ENCODE measurements around the gene NINJ2.

NINJ2 gene

DNA sequence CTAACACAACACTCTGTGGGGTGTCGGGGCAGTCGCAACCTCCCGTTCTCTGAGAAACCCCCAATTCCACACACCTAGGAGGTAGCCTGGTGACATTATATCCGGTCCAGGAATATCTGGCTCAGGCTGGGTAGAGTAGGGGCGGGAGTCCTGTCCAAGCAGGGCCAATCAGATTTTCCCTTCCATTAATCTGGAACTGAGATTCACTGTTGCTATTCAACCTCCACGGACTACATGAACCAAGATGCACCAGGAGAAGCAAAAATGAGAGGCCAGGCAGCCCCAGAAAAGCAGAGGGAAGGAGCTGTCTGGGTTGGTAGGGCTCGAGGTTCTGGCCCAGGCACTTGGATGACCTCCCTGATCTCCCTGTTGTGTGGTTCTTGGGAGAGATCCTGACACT is 51.0 kb downstream of the NINJ2 start:
- no peak for DNase-seq

DNA sequence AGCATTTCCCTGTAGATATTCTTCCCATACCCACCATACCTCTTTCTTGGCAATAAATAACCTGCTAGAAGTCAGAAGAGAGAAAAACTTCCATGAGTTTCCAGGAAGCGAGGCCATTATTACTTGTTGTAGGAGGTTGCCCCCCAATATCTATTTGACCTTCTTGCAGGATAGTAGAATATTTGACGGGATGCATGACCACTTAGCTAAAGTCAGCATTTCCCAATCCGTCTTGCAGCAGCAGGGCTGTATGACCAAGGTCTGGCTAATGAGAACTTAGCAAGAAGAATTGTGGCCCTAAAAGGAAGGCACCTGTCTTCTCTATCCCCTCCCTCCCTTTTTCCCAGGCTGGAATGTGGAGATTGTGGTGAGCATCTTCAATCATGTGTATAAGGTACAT is 51.5 kb downstream of the NINJ2 start:
- DNase-seq: no peak

DNA sequence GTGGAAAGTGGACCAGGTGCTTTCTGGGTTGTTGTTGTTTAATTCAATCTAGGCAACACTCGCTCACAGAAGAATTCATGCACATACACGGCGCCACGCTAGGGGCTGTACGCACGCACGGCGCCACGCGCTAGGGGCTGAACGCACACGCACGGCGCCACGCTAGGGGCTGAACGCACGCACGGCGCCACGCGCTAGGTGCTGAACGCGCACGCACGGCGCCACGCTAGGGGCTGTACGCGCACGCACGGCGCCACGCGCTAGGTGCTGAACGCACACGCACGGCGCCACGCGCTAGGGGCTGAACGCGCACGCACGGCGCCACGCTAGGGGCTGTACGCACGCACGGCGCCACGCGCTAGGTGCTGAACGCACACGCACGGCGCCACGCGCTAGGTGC is 54.3 kb downstream of the NINJ2 start:
- no peak for DNase-seq

DNA sequence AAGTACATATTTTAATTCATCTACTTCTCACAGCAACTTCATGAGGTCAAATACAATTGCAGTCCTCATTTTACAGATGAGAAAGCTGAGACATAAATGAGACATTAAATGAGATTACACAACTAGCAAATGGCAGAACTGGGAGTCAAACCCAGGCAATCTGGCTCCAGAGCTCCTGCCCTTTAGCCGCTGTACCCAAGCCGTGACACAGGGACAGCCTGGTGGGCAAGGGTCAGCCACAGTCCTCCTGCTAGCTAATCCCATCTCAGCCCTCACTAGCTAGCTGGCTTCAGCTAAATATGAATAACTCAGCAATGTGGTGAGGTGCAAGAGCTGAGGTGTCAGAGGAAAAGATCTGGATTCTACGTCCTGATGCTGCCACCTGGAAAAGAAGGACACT is 54.8 kb downstream of the NINJ2 start:
- DNase-seq: no peak

DNA sequence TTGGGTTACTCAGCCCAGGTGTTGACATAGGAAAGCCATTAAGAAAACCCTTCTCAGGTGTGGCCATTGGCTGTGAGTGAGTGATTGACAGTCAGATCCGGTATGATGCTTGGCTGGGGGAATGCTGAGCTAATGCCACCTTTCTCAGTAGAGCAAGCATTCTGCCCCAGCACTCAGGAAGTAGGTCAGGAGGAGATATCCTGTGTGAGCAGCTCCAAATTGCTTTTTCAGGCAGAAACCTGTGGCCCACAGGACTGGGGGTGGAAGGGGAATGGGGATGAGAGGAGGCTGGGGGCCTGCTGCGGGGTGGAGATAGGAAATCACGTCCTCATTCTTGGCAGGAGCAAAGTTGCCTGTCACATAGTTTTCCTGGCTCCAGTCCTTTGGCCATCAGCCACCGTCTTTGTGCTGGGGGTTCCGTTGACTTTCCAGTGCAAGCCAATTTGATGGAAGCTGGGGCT is 55.7 kb downstream of the NINJ2 start:
- no peak for DNase-seq

DNA sequence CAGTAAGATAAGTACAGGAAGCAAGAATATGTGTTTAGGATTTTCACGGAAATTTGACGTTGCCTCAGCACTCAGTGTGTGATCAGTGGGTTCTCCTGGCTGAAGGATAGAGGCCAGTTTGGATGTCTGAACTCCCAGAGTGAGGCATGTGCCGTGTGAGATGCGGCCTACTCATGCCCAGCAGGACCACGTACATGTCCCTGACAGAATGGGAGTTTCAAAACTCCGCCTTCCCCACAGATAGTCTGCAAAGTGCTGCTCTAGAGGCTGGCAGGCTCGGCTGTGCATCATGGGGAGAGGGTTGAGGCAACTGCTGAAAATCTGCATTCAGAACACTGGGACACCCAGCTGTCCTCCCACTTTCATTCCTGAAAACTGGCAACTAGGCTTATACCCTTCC is 58.3 kb downstream of the NINJ2 start:
- DNase-seq: no peak

DNA sequence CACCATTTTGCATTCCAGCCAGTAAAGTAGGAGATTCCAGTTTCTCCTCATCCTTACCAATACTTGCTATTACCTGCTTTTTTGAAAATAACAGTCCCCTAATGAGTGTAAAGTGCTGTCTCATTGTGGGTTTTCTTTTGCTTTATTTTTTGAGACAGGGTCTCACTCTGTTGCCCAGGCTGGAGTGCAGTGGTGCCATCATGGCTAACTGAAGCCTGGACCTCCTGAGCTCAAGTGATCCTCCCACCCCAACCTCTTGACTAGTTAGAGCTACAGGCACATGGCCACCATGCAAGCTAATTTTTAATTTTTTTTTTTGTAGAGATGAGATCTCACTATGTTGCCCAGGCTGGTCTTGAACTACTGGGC is 60.6 kb downstream of the NINJ2 start:
- DNase-seq: no peak

DNA sequence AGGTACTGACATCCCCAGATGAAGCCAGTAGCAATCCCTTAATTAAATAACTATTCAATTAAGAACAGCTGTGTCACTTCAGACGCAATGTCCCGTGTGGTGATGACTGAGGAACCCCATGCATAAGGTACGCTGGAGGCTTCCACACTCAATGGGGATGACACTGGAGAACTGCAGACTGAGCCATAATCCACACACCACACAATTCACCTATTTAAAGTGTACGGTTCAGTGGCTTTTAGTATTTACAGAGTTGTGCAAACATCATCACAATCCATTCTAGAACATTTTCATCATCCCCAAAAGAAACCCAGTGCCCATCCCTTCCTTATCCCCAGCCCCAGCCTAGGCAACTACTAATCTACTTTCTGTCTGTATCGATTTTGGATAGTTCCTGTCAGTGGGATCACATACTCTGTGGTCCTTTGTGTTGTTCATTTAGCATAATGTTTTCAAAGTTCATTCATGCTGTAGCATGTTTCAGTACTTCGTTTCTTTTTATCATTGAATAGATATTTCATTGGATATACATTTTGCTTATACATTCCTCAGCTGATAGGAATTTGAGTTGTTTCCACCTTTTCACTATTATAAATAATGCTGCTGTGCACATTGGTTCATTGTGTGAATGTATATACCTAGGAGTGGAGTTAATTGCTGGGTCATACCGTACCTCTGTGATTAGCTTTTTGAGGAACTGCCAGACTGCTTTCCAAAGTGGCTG is 61.1 kb downstream of the NINJ2 start:
- DNase-seq: no peak

DNA sequence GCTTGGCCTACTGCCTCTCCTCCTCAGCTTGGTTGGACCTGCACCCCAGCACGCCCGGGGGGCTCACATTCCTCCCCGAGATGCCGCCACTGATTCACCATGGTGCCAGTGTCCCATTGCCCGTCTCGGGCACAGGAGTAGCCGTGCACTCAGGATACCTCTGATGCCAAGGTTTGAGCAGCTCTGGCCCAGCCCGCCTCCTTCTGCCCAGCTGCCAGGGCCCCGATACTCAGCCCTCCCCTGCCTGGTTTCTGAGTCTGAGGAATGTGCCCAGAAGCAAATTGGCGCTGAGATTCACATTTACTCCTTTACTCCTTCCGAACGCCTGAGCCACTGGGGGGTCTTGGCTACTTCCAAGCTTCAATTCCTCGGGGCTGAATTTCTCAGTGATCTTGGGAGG is 63.5 kb downstream of the NINJ2 start:
- DNase-seq: no peak

DNA sequence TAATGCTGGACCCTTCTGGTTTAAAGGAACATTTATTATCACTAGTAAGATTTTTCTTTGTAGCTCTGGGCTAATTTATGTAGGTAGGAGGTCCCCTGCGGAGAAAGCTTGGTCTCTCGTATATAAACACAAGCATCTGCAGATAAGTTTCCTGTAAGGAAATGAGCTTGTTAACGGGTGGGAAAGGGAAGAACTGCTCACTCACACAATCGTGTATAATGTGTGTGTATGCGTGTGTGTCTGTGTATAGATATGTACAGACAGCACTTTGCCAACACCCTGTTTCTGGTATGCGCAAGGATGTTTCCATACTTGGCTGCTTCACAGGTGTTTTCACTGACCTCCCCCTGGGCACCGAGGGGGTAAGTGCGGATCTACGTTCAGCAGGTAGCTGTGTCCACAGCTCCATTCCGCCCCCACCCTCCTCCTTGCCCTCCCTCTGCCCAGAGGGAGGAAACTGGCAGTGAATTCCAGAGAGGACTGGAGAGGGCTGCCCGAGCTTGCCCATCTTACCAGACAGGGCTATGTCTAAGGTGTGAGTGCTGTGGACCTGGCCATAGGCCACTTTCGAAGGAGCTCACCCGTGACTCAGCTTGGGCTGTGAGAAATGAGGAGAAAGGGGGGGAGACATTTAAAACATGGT is 65.2 kb downstream of the NINJ2 start:
- DNase-seq: no peak

DNA sequence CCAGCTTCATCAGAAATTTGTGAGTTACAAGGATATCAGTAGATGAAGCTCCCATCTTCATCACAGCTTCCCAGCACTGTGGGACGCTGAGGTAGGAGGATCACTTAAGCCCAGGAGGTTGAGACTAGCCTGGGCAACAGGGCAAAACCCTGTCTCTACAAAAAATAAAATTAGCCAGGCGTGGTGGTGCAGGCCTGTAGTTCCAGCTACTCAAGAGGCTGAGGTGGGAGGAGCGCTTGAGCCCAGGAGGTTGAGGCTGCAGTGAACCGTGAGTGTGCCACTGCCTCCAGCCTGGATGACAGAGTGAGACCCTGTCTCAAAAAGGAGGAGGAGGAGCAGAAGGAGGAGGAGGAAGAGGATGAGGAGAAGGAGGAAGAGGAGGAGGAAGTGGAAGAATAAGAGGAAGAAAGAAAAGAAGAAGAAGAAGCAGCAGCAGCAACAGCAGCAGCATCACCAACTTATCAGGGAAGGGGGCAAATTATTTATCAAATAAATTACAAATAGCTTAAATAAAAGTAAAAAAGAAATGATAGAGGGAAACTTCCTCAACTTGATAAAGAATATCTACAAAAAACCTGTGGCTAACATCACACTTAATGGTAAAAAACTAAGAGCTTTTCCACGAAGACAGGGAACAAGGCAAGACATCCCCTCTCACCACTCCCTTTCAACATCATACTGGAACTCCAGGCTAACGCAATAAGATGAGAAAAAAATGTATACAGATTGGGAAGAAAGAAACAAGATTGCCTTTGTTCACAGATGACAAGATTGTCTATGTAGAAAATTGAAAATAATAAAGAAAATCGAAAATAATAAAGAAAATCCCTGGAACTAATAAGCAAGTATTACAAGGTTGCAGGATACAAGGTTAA is 69.6 kb downstream of the NINJ2 start:
- DNase-seq: no peak

DNA sequence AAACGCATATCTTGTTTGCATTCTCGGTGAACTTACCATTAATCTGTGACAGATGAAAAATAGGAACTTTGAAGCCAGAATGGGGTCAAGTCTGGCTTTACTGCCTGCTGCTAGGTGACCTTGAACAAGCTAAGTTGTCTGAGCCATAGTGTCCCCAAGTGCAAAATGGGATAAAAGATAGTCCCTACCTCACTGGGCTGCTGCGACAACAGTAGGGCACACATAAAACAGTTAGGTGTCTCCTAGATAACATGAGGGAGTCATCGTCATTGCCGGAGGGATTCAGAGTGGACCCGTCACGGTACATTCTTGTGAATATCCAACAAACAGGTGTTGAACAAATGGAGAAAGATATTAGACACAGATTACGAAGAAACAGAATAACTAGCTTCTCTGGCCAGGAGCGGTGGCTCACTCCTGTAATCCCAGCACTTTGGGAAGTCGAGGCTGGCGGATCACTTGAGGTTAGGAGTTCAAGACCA is 71.2 kb downstream of the NINJ2 start:
- no peak for DNase-seq

DNA sequence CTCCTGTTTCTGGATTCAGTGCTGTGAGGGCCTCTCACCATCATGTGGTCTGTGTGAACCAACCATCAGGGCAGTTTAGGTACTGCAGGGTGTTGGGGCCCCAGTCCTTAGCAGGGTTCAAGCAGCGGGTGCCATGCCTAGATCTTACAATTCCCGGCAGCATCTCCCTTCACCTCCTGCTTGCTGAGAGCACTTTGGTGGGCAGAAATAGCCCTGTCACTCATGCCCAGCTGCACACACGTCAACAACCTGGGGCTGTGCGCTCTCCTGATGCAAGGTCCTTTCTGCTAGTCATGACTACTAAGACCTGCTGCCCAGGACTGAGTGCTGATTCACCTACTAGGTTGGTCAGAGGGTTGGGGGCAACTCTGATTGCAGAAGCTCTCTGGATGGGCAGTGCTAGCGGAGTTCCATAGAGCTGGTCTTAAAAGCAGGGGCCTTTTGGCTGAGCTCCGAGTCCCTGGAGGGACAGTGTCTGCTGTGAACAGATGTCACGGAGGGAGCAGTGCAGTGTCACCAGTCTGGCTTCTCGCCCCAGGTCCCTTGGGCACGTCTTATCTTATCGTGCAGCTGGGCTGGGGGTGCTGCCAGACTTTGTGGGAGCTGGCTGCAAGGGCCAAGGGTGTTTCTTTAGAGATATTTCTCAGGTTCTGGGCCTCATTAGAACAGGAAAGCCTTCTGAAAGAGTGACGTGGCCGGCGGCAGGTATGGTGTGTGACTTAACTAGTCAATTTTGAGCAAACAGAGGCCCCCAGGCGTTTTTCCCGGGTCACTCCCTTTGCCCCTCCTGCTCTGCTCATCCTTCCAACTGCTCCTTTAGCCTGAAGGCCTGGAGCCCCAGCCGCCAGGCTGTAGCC is 71.8 kb downstream of the NINJ2 start:
- no peak for DNase-seq

DNA sequence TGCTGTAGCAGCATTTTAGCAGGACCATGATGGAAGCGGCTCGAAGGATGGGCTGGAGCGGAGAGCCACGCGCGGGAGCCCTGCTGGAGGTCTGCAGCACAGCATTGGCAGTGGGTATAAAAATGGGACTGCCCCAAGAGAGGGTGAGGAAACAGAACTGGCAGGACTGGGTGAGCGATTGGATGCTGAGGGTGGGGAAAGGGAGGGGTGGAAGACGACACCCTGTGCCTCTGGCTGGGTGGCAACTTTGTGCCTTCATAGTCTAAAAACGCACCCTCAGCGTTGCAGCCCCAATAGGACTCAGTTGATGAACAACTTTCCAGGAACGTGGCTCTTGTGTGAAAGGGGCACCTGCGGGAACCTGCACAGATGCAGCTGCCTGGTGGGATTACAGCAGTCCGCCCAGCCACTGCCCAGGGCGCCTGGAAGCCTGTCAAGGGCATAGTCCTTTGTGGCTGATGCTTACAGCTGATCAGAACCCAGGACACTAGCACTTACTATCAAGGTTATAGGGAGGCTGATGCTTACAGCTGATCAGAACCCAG is 73.0 kb downstream of the NINJ2 start:
- no peak for DNase-seq

DNA sequence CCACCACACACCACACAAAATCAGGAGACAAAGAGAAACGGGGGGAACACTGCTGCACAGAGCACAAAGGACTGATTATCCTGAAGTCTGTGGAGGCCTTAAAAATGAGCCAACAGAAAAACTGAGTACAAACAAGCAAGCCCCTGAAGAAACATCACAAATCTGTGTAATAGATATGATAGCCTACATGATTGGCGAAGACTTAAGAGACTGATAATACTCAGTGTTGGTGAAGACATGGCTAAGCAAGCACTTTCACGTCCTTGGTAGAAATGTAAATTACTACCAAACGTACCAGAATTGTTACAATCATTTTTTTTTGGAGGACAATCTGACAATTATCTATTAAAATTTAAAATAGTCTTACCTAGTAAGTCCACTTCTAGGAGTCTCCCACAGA is 74.6 kb downstream of the NINJ2 start:
- no peak for DNase-seq

DNA sequence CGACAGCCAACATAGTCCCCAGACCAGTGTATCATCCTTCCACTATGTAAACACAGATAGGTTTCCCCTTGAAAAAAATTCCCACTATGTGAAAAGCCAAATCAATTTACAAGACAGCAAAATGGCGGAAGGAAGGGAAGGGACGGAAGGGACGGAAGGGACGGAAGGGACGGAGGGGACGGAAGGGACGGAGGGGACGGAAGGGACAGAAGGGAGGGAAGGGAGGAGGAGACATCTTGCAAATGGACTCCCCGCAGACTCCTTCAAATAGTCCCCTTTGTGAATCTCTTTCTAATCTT is 75.3 kb downstream of the NINJ2 start:
- DNase-seq: no peak

DNA sequence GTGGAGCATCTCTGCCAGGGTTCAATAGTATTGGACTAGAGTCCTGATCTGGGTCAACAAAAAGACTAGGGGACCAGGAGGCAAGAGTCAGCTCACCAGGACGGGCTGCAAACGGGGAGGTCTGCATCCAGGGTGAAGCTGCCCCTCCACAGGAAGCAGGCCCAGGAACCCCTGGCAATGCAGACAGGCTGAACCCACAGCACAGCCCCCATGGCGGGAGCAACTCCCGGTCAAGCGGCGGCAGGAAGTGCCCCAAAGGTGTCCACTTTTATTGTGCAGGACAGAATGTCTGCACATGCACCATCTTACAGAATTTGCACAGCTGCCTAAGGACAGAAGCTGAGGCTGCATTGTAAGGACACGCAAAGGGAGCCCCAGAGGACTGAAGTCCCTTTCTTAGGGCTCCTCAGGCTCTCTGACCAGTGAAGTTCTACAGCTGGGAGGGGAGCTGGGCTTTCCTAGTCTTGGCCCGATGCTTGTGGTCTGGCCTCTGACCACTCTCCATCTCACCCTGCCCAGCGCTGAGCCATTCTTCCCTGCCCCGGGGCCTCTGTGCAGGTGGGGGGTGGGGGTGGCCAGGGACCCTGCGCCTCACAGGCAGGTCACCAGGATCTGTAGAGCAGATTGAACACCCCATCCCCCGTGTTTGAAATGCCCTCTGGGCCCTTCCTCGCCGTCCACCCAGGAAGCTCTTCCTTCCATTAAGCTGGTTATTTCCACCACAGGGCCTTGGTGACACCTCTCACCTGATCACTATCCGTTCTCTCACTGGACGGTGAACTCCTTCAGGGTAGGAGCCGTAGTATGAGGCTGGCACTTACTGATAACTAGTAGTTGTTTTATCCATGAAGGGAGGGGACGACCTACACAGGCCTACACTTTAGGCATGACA is 75.9 kb downstream of the NINJ2 start:
- DNase-seq: no peak

DNA sequence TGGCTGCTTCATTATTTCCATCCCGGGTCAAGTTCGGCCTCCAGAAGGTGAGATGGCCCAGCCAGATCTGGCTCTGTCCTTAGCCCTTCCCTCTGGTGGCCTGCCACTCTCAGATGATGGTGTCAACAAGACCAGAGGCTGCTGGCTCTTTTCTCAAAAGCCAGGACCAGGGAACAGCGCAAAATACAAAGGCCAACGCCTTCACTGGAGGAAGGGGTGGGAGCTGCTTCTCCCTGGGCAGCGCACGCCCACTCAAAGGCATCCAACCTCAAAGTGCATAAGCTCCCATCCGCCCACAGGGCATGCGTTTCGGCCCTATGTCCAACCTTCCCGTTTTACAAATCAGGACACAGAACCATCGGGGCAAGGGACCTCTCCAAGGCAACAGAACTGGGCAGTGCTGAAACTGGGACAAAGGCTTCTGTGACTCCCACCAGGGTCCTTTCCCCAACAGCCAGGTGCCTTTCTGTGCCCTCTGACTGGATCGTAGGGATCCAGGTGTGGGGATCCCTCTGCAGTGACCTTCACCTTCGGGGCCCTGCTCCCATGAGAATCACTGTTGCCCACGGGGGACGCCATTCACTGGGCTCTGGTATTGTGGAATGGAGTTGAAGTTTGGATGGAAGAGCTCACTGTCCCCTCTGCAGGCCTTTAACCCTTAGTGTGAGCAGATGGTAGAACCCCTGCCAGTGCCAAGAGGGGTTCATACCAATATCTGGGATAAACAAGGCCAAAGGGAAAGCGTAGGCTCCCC is 76.8 kb downstream of the NINJ2 start:
- no peak for DNase-seq

DNA sequence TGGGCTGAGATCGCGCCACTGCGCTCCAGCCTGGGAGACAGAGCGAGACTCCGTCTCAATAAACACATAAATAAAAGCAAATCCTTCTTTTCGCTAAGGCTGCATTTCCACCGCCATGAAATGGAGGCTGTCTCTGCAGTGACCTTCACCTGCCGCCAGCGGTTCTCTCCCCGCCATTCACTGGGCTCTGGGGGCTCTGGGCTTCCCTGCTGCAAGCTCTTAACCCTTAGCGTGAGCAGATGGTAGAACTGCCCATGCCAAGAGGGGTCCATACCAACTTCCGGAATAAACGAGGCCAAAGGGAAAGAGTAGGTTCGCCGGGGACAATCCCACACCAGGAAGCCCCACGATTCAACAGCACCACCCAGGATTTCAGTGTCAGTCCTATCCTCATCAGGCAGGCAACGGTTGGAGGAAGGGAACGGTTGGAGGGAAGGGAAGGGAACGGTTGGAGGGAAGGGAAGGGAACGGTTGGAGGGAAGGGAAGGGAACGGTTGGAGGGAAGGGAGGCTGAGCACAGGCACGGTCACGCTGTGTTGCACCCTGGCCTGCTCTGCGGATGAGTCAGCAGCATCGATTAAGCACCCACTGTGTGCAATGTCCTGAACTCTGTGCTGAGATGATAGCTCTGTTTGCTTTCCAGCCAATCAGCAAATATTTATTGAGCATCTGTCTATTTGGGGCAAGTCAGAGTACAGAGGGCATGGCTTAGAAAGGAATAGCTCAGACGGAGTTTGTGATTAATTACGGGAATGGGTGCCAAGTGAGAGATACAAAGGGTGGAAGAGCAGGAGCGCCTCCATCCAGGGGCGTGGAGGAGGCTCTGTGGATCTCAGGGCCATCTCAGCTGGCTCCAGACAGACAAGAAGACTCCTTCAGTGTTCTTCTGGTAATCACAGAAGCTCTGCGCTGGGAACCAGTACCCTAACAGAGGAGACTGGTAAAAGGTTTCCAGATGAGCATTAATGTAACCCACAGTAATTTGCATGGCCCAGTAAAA is 77.9 kb downstream of the NINJ2 start:
- no peak for DNase-seq
